Esophagus muscularis mucosa (tissue), 3 donors: ENCODE data around the gene BPNT1.

Experiments used
- POLR2A ChIP-seq: fragments of 450-650 bp; IDR thresholded peaks from one replicate; pipeline ENCODE4 v1.6.1; 2017; ENCODE audit warnings: antibody characterized with exemption, moderate library complexity, mild to moderate bottlenecking, low read depth
- POLR2AphosphoS5 ChIP-seq, 2 donors: sonication (generic); formaldehyde crosslinking; IDR thresholded peaks; one replicate each; pipeline ENCODE4 v1.6.1; 2017; ENCODE audit warnings: antibody characterized with exemption in 2 of 2
- TF ChIP-seq, protein P1 (sequence below), 3 experiments: fragments of 200-600 bp in 2 of 3; fragments of 450-650 bp in 1 of 3; sonication (generic) in 2 of 3; IDR thresholded peaks; one replicate each; pipeline ENCODE4 v1.5.1; 2017 to 2019; ENCODE audit warnings: antibody characterized with exemption in 3 of 3, mild to moderate bottlenecking in 2 of 3, moderate library complexity in 1 of 3

DNA sequence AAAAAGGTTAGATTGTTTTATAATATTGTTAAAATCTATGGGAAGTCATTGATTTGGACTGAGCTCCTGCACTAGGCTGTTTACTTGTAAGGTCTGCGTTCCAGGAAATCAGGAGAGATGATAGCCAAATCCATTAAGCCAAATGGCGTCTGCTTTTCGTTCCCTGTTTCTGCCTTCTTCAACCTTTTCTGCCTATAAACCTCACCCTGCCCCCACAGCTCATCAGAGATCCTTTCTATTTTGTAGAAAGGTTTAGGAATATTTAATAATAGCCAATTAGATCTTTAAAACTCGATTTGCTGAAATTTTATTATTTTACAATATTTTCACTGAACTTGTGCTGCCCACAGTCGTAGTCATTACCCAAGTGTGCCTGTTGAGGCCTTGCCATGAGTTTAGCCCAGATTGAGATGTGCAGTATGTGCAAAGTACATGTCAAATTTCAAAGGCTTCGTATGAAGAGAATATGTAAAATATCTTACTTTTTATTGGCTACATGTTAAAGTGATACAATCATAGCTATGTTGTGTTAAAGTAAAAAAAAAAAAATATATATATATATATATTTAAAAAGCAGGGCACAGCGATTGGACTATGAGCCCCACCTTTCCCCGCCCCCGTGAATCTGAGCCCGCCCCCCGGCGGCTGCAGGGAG is 3.9 kb upstream of the BPNT1 start:
- TF ChIP-seq POLR2A (no peak), POLR2AphosphoS5 (IDR thresholded peaks at IDR 0.05) (no peak)
- TF ChIP-seq, protein P1, sequence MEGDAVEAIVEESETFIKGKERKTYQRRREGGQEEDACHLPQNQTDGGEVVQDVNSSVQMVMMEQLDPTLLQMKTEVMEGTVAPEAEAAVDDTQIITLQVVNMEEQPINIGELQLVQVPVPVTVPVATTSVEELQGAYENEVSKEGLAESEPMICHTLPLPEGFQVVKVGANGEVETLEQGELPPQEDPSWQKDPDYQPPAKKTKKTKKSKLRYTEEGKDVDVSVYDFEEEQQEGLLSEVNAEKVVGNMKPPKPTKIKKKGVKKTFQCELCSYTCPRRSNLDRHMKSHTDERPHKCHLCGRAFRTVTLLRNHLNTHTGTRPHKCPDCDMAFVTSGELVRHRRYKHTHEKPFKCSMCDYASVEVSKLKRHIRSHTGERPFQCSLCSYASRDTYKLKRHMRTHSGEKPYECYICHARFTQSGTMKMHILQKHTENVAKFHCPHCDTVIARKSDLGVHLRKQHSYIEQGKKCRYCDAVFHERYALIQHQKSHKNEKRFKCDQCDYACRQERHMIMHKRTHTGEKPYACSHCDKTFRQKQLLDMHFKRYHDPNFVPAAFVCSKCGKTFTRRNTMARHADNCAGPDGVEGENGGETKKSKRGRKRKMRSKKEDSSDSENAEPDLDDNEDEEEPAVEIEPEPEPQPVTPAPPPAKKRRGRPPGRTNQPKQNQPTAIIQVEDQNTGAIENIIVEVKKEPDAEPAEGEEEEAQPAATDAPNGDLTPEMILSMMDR (IDR thresholded peaks at IDR 0.05) = no peak
